Measurements from ENCODE around the gene PIGB.
"Not testable (repeated sequence)": the region's sequence is repeated elsewhere in the genome, so short reads cannot be mapped to it uniquely, and the experiment has no call there.

Gene PIGB

DNA sequence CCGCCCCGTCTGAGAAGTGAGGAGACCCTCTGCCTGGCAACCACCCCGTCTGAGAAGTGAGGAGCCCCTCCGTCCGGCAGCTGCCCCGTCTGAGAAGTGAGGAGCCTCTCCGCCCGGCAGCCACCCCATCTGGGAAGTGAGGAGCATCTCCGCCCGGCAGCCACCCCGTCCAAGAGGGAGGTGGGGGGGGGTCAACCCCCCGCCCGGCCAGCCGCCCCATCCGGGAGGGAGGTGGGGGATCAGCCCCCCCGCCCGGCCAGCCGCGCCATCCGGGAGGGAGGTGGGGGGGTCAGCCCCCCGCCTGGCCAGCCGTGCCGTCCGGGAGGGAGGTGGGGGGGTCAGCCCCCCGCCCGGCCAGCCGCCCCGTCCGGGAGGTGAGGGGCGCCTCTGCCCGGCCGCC, 16.2 kb upstream of the PIGB start:
- DNase-seq, result not testable (repeated sequence)

DNA sequence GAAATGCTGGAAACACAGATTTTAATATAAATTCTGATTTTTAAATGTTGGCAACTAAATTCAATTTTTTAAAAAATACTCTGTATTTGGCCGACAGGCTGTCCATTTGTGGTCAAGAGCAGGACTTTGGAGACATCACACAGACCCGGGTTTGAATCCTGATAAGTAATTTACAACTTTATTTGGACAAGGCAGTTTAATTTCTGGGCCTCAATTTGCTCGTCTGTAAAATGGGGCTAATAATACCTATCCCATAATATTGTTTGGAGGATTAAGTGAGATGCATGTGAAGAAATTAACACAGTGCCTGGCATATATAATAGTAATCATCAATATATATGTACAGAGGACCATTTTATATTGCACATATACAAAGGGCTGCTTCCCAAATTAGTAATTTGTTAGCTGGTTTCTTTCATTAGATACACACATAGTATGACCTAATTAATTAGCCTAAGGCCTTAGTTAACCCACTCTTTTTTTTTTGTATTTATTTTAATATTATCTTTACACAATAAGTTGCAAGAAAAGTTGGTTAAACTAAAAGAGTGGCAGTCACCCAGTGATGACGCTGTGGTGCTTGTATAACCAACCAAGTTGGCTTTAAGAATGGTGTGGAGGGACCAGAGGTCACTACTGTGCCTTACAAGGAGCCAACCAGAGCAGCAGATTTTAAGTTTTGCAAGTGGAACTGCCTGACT, 665 bp downstream of the PIGB start:
- DNase-seq, result no peak

DNA sequence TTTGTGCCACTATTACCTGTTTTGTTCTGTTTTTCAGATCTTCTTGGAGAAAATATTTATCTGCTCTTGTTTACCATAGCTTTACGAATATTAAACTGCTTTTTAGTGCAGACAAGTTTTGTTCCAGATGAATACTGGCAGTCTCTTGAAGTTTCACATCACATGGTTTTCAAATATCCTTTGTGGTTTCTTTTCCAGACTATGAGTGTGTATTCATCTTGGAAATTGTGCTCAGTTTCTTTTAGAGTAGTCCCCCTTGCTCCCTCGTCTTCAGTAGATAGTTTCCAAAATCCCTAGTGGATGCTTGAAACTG, 1.2 kb downstream of the PIGB start:
- no peak for DNase-seq

DNA sequence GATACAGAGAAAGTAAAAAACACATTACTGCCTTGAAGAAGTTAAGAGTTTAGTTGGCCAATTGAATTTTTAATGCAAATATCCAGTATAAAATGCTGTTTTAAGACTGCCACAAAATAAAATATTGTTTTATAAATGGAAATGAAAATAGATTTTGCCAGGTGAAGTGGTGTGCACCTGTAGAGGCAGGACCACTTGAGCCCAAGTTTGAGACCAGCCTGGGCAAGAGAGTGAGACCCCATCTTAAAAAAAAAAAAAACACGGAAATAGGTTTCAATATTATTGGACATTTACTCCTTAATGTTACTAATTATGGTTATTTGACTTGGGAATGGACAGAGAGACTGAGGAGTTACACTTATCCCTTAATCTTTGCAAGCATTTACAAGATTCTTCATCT, 1.9 kb downstream of the PIGB start:
- no peak for DNase-seq

DNA sequence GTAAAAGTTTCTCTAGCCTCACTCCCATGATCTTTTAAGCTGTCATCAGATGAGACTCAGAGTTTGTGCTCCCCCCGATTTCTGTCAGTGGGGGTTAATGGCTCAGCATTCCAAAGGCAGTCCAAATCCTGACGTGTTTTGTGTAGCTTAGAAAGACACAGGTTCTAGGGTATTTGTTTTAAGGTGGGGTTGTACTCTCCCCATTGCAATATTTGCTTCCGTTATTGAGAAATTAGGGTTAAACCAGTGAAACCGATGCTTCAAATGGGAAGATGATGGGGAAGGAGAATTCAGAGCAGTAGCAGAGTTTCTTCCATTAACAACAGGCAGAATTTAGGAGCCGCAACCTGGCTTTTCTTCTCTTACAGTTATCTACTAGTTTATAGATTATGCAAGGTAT, 3.4 kb downstream of the PIGB start:
- DNase-seq, result no peak

DNA sequence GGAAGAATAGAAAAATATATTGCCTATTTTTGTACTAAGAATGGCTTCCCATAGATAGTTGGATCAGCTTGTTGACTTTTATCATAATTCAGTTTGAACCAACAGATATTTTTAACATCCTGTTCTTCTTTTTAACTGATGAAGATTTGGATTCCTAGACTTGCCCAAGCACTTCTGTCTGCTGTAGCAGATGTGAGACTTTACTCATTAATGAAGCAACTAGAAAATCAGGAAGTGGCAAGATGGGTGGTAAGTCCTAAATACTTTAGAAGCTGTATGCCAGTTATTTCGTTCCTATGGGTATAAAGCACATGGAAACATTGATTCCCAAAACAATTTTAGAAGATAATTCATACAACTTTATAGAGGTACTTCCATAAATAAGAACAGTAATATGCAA, 8.4 kb downstream of the PIGB start:
- DNase-seq, result no peak

DNA sequence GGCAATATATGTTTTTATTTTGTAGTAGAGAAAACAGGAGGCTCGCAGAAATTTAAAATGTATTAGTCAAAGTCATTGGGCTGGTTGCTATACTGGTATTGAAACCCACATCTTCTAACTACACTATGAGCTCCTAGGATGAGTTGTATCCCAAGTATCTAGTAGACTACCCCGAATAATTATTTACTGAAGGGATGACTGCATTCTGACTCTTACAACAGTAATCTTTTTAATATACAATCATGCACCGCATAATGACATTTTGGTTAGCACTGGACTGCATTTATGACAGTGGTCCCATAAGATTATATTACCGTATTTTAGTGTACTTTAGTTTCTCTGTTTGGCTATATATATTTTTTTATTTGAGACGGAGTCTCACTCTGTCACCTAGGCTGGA, 15.3 kb downstream of the PIGB start:
- DNase-seq, result no peak

DNA sequence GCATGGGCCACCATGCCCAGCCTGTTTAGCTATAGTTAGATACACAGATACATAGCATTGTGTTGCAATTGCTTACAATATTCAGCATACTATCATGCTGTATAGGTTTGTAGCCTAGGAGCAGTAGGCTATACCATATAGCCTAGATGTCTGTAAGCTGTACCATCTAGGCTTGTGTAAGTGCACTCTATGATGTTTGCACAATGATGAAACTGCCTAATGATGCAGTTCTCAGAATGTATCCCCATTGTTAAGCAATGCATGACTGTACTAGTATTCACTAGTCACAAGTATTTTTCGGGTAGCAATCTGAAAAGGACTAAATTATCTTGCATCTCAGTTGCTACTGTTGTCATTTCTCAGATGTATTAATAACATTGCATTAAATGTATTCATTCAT, 16.0 kb downstream of the PIGB start:
- no peak for DNase-seq

DNA sequence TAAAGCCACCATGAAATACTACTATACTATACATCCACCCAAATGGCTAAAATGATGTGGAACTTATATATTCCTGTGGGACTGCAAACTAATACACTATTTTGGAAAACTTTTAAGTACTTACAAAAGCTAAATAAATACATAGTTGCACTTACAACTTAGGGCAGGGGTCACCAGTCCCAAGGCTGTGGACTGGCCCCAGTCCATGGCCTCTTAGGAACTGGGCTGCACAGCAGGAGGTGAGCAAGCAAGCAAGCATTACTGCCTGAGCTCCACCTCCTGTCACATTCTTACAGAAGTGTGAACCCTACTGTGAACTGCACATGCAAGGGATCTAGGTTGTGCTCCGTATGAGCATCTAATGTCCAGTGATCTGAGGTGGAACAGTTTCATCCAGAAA, 18.1 kb downstream of the PIGB start:
- no peak for DNase-seq

DNA sequence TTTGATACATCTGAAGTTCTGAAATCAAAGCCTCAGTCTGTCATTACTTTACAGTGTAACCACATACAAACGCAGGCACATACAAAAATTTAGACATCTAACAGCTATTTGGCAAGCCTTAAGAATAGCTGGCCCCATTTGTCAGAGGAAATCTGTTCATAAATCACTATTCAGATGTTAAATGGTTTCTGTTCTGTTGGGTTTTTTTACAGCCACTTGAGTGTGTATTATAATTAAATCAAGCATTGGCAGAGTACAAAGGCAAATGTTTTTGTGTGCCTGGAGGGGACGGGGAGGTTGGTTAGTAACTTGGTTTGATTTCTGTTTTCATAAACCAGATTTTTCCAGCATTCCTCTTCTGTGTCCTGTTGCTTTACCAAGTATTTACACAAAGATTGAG, 24.1 kb downstream of the PIGB start:
- no peak for DNase-seq

DNA sequence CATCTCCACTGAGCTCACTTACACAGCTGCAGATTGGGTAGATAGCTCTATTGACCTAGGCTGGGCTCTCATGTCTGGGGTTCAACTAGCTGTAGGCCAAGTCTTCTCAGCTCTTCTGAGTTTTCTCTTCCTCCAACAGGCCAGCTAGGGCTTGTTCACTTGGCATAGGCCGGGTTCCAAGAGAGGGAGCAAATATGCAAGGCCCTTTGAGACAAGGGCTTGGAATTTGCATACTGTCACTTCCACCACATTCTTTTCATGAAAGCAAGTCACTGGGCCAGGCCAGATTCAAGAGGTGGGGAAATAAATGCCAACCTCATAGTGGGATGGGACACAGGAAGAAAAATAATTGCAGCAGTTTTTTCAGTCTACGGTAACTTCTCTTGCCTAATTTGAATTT, 25.2 kb downstream of the PIGB start:
- DNase-seq, result no peak

DNA sequence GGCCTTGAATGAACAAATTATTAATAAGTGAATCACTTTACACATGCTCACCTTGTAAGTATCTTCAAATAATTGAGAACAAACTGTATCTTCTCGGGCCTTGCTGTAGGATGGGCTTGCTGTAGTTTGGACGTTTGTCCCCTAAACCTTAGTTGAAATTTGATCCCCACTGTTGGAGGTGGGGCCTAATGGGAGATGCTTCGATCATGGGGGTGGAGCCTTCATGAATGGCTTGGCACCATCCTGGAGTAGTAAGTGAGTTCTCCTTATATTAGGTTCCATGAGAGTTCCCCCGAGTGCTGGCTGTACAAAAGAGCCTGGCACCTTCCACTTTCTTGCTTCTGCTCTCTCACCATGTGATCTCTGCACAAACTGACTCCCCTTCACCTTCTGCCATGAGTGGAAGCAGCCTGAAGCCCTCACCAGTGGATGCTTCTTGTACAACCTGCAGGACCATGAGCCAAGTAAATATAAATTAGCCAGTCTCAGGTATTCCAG, 29.3 kb downstream of the PIGB start:
- no peak for DNase-seq

DNA sequence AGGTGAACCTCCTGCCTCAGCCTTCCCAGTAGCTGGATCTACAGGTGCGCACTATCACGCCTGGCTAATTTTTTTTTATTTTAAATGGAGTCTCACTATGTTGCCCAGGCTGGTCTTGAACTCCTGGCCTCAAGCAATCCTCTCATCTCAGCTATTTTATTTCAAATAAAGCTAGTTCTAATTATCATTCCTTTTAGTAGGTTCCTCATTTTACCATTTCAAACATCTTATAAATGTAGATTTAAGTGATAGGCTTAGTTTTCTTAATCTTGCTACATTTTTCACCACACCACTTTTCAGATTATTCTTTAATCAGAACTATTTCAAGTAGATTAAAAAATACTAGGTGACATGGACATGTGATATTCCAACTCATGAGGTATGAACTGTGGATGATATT, 30.3 kb downstream of the PIGB start:
- no peak for DNase-seq

DNA sequence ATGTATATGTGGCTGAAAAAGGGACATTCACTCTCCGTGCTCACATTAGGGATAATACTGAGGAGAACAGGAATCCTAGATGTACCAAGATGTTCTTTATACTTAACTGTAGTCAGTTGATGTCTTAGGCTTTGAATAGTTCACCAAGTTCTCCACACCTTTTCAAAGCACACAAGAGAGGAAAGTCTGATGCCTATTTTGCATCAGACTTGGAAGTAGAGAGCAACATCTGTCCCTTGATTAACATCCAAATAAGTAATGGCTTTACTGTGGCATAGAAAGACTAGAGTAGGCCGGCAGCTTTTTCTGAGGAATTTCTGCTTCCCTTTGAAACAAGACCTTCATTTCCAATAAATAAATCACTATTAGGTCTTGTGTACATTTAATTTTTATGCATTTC, 34.0 kb downstream of the PIGB start:
- no peak for DNase-seq

DNA sequence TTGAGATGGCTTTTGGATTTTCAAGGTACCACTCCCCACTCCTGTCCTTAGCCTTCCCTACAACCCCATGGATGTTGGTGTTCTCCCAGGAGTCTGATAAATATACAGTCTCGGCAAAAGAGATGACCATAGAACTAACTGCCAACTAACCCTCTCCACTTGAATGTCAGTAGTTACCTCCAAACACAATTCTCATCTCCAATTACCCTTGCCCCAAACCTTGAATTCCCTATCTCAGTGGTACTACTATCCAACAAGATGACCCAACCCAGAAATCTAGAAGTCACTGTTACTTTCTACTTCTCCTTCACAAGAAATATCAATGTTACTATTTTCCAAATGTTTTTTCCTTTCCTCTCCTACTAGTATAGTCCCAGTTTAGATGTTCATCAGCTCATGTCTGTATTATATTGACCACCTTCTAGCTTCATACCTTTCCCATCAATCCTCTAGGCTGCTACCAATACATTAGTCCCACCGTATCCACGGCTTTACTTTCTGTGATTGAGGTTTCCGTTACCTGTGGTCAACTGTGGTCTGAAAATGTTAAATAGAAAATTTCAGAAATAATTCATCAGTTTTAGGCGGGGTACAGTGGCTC, 38.1 kb downstream of the PIGB start:
- no peak for DNase-seq

DNA sequence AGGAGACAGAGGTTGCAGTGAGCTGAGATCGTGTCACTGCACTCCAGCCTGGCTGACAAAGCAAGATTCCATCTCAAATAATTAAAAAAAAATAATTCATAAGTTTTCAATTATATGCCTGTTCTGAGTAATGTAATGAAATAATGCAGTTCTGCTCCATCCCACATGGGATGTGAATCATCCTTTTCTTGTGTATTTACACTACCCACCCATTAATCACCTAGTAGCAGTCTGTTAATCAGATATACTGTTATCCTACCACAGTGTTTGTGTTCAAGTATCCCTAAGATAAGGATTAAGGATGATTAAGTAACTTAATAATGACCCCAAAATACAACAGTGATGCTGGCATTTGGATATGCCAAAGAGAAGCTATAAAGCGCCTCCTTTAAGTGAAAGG, 38.8 kb downstream of the PIGB start:
- DNase-seq, result no peak

DNA sequence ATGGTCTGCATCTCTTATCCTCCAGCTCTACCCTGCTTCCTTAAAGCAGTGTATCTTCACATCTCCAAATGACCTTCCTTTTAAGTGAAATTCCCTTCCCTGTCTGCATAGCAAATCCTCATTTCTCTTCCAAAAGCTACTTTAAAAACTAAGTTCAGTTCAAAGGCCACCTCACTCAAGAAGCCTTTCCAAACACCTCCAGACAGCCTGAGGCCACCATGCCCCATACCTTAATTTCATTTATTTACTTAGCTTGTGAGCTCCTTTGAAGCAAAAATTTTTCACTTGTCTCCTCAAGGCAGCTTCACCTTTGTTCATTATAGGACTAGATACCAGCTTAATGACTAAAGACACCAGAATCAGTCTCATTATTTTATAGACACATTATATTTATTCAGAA, 39.4 kb downstream of the PIGB start:
- no peak for DNase-seq

DNA sequence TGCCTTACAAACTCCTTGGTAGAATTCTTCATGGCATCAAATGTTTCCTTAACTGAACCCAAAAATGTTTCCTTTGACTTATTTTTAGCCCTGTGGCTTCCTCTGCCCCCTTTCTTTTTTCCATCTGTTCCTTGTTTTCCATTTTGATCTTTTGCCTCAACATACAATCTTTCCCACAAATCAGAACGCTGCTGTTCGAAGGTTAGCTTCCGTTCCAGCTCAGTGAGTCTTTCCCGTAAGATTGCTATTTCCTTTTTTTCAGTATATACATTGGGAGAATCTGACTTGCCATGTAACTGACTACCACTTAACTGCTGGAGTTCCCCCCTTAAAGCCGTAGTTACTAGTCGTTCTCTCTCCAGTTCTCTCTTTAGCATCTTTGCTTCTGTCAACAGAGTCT, 41.2 kb downstream of the PIGB start:
- no peak for DNase-seq

DNA sequence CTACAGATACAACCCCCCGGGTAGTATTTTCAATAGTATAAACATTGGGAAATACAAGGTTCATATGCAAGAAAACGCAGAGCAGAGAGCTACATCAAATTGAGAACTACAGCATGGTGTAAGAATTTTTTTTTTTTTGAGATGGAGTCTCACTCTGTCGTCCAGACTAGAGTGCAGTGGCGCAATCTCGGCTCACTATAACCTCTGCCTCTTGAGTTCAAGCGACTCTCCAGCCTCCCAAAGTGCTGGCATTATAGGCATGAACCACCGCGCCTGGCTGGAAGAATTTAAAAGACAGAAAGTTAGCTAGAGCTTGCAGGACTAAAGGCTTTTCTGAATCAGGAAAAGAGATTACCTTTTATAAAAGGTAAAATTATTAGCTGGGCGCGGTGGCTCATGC, 42.0 kb downstream of the PIGB start:
- DNase-seq, result no peak

DNA sequence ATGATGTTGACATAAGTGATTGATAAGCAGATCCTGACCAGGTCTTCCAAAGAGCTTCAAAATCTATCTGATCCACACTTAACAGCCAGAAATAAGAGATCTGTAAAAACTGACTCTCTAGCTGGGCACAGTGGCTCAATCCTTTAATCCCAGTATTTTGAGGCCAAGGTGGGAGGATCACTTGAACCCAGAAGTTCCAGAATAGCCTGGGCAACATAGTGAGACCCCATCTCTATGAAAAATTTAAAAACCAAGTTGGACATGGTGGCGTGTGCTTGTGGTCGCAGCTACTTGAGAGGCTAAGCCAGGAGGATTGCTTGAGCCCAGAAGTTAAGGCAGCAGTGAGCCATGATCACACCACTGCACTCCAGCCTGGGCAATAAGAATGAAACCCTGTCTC, 43.6 kb downstream of the PIGB start:
- DNase-seq, result no peak

DNA sequence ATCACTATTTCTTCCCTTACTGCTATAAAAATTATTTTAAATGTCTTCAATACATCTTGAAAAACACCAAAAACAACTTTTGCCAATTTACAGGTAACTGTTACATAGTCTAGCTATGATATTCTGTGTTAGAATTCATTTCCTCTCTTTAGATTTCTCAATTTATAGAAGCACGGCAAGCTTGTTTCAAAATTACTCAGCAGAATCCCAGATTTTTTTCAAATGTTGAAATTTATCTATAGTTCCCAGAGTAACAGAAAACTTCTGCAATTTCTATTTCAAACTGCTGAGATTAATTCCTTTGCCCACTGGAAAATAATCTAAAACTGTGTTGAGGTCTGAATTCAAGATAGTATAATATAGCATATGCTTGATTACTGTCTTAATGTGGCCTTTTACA, 48.0 kb downstream of the PIGB start:
- no peak for DNase-seq

DNA sequence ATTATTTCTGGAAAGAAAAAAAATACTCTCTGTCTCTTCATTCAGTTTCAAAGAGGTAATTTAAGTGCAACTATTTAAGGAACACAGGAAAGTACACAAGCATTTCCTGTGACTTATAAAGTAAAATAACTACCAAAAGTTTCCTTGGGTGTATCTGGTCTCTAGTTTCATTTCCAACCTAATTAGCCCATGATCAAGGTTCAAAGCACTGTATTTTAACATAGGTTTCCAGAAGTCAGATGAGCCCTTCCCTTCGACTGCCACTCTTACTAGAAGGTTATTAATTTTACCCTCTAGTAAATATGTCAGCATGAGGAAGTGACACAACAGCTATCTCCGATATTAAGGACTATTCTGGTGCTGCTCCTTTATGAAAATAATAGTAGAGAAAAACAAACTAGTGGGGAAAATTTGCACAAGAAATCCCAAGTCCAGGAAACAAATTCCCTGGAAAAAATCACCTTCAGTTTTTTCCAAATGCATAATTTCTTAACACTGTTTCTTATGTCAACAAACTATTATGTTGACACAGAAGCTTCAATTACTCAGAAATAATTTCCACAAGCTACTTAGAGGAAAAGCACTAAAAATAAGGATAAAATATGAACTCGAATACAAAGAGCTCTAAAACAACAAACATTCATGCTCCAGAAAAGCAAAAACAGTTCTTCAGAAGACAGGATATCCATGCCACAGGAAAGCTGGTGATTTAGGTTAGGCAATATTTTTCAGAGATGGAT, 53.8 kb downstream of the PIGB start:
- DNase-seq, result no peak

DNA sequence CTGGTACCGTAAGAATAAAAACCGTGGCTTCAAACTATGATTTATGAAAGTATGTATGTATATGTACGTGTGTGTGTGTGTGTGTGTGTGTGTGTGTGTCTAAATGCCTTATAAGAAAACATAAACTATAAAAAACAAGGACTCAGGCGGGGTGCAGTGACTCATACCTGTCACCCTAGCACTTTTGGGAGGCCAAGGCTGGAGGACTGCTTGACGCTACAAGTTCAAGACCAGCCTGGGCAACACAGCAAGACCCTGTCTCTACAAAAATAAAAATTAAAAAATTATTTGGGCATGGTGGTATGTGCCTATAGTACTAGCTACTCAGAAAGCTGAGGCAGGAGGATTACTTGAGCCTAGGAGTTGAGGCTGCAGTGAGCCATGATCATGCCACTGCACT, 60.1 kb downstream of the PIGB start:
- no peak for DNase-seq

DNA sequence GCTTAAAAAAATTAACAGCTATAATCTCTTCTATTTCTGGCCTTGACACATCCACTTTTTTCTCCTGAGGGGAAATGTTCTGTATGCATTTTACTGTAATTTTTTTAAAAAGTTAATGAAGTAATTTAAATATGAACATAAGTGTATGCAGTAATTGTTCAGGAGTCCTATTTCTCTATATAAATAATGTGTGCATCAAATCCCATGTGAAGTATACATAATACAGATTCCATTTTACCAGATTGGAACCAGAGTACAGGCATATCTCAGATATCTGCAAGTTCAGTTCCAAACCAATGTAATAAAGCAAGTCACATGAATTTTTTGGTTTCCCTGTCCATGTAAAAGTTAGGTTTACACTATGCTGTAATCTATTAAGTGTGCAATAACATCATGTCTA, 62.6 kb downstream of the PIGB start:
- no peak for DNase-seq

DNA sequence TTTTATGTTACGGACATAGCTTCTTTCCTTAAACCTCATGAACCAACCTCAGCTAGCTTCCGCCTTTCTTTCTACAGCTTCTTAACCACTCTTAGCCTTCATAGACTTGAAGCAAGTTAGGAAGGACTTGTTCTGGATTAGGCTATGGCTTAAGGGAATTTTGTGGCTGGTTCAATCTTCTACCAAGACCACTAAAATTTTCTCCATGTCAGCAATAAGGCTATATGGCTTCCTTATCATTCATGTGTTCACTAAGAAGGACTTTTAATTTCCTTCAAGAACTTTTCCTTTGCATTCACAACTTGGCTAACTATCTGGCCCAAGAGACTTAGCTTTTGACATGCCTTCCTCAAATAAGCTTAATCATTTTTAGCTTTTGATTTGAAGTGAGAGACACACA, 64.7 kb downstream of the PIGB start:
- DNase-seq, result no peak

Data from activated CD4-positive, alpha-beta T cell treated with anti-CD3 and anti-CD28 coated beads, Interleukin-2, amount 50 U/mL, for 1 hour (primary cell).